ENCODE measurements around the gene HTRA3.

The HTRA3 gene

DNA sequence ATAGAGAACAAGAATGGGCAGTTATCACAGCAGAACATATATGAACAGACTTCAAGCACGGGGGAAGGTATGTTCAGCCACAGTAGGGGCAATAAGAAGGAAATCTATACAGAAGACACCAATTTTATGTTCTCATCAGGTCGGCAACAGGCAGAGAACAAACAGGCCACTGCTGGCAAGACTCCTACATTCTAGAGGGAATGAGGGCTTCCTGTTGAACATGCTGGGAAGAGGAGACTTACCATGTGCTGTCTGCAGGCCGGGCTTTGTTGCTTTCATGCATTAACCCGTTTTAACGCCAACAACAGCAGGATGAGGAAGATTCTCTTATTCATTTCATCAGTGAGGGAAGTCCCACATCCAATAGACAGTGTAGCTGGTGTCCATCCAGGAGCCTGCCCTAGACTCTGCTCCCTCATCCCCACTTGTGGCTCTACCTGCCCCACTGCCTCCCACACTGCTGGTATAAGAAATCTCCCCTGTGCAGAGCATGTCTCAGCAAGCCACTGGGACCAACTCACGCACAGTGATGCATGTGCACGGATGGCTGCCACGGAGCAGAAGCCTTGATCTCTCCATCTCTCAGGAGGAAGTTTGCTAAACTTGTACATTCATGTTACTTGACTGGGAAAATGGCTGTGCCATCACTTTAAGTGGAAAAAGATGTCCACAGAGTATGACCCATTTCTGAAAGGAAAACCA, 86.5 kb downstream of the HTRA3 start:
- no peak for DNase-seq (ENCODE audit: low read depth, low spot score)

All from smooth muscle cell of the brain vasculature (primary cell).